ENCODE measurements around the gene TMEM132D.

GRCh38 chr12:129381715-129382114 lies 522.1 kb downstream of the TMEM132D start:
- TF ChIP-seq POLR2A (IDR thresholded peaks at IDR 0.05; ENCODE audit: low read depth, low read length) (no peak), POLR2AphosphoS5 (IDR thresholded peaks at IDR 0.05; ENCODE audit: low read depth, low read length) (no peak), TAF1 (IDR thresholded peaks at IDR 0.05; ENCODE audit: borderline replicate concordance, low read depth, low read length) (no peak)

Data from GM12892 (cell line).